Raji (cell line): ENCODE results near the gene CHD9.

Experiments used
- POLR2A ChIP-seq: IDR thresholded peaks from 2 replicates; pipeline ENCODE4 v1.6.1; 2011; ENCODE audit warnings: low read depth, low read length, control low read depth; ENCODE audit not compliant: insufficient read depth

CHD9 gene

DNA sequence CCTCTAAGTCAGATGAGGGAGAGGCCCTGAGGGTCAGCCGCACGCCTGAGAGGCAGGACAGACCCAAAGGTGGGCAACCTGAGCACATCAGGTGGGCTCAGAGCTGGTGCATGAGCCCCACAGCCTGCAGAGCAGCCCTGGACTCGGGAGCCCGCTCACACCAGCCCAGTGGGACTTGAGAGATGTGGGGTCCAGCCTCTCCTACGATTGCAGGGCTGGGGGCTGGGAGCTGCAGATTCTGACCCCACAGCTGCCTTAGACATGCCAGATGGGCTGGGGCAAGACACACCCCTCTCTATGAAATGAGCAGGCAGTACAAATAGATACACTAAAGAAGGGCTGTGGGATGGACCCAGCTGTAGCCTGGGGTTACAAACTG is 302.4 kb downstream of the CHD9 start:
- TF ChIP-seq POLR2A: no peak

GRCh38 chr16:53357955-53358354 is 303.2 kb downstream of the CHD9 start:
- no peak for TF ChIP-seq POLR2A

GRCh38 chr16:53358884-53359283 is 304.1 kb downstream of the CHD9 start:
- no peak for TF ChIP-seq POLR2A

DNA sequence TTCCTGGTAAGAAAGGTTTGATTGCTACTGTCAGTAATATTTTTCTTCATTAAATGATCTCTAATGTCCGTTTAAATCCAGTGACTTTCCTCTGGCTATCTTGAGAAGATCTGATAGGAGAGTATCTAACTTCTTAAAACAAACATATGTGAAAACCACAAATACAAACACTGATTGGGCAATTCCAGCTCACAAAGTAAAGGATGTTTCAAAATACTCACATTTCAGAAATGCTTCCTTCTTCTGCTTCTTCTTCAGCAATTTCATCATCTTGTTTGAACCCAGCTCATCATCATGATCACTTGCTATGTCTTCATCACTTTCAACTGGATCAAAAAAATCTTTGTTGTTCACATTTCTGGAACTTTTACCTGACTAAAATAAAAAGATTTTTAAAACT is 315.1 kb downstream of the CHD9 start:
- no peak for TF ChIP-seq POLR2A

DNA sequence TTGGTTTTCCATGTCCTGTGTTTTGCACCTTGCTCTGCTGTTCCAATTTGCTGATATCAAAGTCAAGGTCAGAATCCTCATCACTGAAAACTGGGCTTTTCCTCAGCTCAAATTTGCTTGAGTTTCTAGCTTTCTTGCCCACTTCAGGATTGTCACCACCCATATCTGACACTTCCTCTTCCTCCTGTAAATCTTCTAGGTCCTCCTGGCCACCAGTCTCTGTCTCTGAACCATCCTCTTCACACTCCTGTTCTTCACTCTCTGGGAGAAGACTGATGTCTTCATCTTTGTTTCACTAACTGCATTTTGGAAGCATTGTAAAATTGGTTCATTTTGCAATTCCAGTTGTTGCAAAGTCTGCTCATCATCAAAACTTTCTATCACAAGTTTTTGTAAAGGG is 316.0 kb downstream of the CHD9 start:
- no peak for TF ChIP-seq POLR2A

DNA sequence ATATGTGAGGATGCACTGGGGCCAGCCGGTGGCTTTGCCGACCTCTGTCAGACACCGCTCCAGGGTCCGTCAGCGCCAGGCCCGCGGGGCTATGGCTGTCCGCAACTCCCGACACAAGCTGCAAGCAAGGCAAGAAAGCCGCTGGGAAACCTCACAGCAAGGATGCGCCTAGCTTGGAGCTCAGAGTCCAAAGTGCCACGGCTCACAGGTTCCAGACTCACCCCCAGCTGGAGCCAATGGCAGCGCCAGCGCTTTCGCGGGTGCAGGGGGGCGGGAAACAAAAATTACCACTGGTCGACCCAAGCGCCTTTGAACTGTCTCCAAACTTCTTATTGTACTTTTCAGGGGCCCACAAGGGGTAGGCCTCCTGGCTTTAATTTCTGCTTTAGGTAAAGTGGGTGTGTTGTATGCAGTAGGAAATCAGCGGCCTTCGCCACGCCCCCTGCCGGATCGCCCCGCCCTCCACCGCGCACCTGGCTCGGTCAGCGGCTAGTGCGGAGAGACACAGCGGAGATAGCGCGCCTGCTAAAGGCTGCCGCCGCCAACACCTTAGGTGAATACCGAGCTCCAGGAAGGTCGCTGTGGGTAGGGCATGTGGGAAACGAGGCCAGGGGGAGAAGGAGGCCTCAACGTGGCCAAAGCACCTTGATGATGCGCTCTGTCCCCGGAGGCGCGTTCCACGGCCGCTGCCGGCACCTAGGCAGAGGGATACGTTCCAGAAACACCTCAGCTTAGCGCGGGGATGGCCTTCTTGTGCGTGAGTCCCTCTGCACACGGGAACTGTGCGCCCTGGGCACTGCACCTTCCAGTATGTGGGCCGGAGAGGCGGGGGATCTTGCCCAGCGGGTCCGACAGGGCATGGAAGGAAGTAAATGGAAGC is 318.4 kb downstream of the CHD9 start:
- TF ChIP-seq POLR2A: no peak

DNA sequence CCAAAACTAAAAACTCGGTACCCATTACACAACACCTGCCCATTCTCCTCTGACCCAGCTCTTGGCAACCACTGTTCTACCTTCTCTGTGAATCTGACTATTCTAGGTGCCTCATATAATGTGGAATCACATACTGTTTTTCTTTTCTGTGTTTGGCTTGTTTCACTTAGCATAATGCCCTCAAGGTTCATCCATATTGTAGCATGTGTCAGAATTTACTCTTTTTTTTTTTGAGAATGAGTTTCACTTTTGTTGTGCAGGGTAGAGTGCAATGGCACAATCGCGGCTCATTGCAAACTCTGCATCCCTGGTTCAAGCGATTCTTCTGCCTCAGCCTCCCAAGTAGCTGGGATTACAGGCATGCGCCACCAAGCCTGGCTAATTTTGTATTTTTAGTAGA is 320.0 kb downstream of the CHD9 start:
- no peak for TF ChIP-seq POLR2A

DNA sequence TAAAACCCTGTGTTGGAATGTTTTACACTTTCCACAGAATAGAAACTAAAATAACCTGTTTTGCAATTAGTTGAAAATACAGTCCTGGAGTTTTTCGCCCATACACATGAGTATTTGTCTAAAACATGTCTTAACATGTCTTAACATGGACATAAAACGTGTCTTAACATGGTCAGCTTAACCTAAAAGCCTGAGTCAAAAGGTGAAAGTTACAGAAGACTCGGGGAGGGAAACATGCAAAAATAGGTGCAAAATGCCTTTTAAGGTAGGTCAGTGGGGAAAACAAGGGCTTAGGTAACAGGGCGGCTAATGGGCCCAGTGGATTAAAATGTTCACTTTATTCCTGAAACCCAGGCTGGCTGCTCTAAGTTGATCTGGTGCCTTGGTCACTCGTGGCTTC is 323.3 kb downstream of the CHD9 start:
- no peak for TF ChIP-seq POLR2A
